ENCODE results near the gene VIPR1.
"Not testable (repeated sequence)": the region's sequence is repeated elsewhere in the genome, so short reads cannot be mapped to it uniquely, and the experiment has no call there.

The VIPR1 gene

GRCh38 chr3:42537350-42537749, 34.9 kb downstream of the VIPR1 start:
- FAIRE-seq: no peak

GRCh38 chr3:42539871-42540714, 37.6 kb downstream of the VIPR1 start:
- no peak for FAIRE-seq

- no peak for FAIRE-seq
These were observed 38.6 kb downstream of the VIPR1 start for GRCh38 chr3:42541079-42541478.

GRCh38 chr3:42544492-42545283, 42.2 kb downstream of the VIPR1 start:
- no peak for FAIRE-seq

GRCh38 chr3:42545284-42545900, 42.9 kb downstream of the VIPR1 start:
- no peak for FAIRE-seq

GRCh38 chr3:42546691-42547213, 44.3 kb downstream of the VIPR1 start:
- no peak for FAIRE-seq

GRCh38 chr3:42547401-42547945, 45.0 kb downstream of the VIPR1 start:
- no peak for FAIRE-seq

GRCh38 chr3:42549131-42549530, 46.7 kb downstream of the VIPR1 start:
- FAIRE-seq: no peak

- FAIRE-seq: no peak
These were observed 47.8 kb downstream of the VIPR1 start for GRCh38 chr3:42550250-42550649.

- FAIRE-seq: no peak
These were observed 50.4 kb downstream of the VIPR1 start for GRCh38 chr3:42552830-42553229.

GRCh38 chr3:42556089-42556632, 53.7 kb downstream of the VIPR1 start:
- FAIRE-seq: no peak

- not testable (repeated sequence) for FAIRE-seq
These were observed 54.4 kb downstream of the VIPR1 start for GRCh38 chr3:42556817-42557216.

- FAIRE-seq: no peak
These were observed 55.4 kb downstream of the VIPR1 start for GRCh38 chr3:42557854-42558253.

- FAIRE-seq: no peak
These were observed 59.8 kb downstream of the VIPR1 start for GRCh38 chr3:42562047-42562907.

- FAIRE-seq: no peak
These were observed 67.2 kb downstream of the VIPR1 start for GRCh38 chr3:42569593-42570142.

- FAIRE-seq: no peak
These were observed 69.8 kb downstream of the VIPR1 start for GRCh38 chr3:42572278-42572677.

- FAIRE-seq: no peak
These were observed 72.8 kb downstream of the VIPR1 start for GRCh38 chr3:42575137-42575741.

GRCh38 chr3:42578054-42578453, 75.6 kb downstream of the VIPR1 start:
- no peak for FAIRE-seq

- FAIRE-seq: not testable (repeated sequence)
These were observed 76.9 kb downstream of the VIPR1 start for GRCh38 chr3:42579346-42579745.

GRCh38 chr3:42581400-42581708, 78.9 kb downstream of the VIPR1 start:
- FAIRE-seq: no peak
